ENCODE results near the gene JAKMIP3.

JAKMIP3 gene

GRCh38 chr10:132065491-132066105 lies at the start of gene JAKMIP3:
Gene JAKMIP3, plus strand, starts transcription at chr10:132065946. Its CDS starts 38,863 bp downstream, at chr10:132104809.
- no peak for DNase-seq

GRCh38 chr10:132016514-132016913 lies 49.2 kb upstream of the JAKMIP3 start:
- no peak for DNase-seq

GRCh38 chr10:132018446-132018845 lies 47.3 kb upstream of the JAKMIP3 start:
- no peak for DNase-seq

GRCh38 chr10:132019366-132019765 lies 46.4 kb upstream of the JAKMIP3 start:
- DNase-seq = no peak

- no peak for DNase-seq
These were observed 45.3 kb upstream of the JAKMIP3 start for GRCh38 chr10:132020456-132020855.

- no peak for DNase-seq
These were observed 44.7 kb upstream of the JAKMIP3 start for GRCh38 chr10:132021046-132021445.

GRCh38 chr10:132021504-132022143 lies 44.1 kb upstream of the JAKMIP3 start:
- DNase-seq = no peak

- no peak for DNase-seq
These were observed 43.5 kb upstream of the JAKMIP3 start for GRCh38 chr10:132022241-132022640.

- peak; percentile 68 to 75 for DNase-seq
These were observed 42.5 kb upstream of the JAKMIP3 start for GRCh38 chr10:132023092-132023811.

- DNase-seq = no peak
These were observed 38.2 kb upstream of the JAKMIP3 start for GRCh38 chr10:132027423-132027983.

- DNase-seq = no peak
These were observed 37.0 kb upstream of the JAKMIP3 start for GRCh38 chr10:132028706-132029105.

- no peak for DNase-seq
These were observed 34.8 kb upstream of the JAKMIP3 start for GRCh38 chr10:132030898-132031463.

GRCh38 chr10:132033632-132034031 lies 32.1 kb upstream of the JAKMIP3 start:
- no peak for DNase-seq

GRCh38 chr10:132035476-132035875 lies 30.3 kb upstream of the JAKMIP3 start:
- no peak for DNase-seq

GRCh38 chr10:132036153-132036886 lies 29.4 kb upstream of the JAKMIP3 start:
- no peak for DNase-seq

GRCh38 chr10:132036887-132037675 lies 28.7 kb upstream of the JAKMIP3 start:
- no peak for DNase-seq

- no peak for DNase-seq
These were observed 28.1 kb upstream of the JAKMIP3 start for GRCh38 chr10:132037676-132037975.

GRCh38 chr10:132039371-132039770 lies 26.4 kb upstream of the JAKMIP3 start:
- DNase-seq = no peak

GRCh38 chr10:132040046-132040445 lies 25.7 kb upstream of the JAKMIP3 start:
- no peak for DNase-seq

- no peak for DNase-seq
These were observed 24.4 kb upstream of the JAKMIP3 start for GRCh38 chr10:132041340-132041739.

- DNase-seq = no peak
These were observed 21.7 kb upstream of the JAKMIP3 start for GRCh38 chr10:132043861-132044695.

All from CD4-positive, alpha-beta T cell treated with Interleukin-1 beta for 1 hour (primary cell).